ENCODE measurements around the gene PPP1R13B.

The PPP1R13B gene

GRCh38 chr14:103856105-103856504 is 8.7 kb upstream of the PPP1R13B start:
- H3K27ac ChIP-seq (ENCODE audit: low read length), result no peak overlapping the region
- peaks cover 9% of the 10 kb centered on the region for H3K4me1 ChIP-seq (ENCODE audit: control insufficient read depth, insufficient read depth, low read length)
- no peak overlapping the region for H3K4me3 ChIP-seq (ENCODE audit: low read length)
- H3K27me3 ChIP-seq (ENCODE audit: control insufficient read depth, insufficient read depth, low read length), result no peaks in the 10 kb centered on the region
- WGBS (ENCODE audit: insufficient coverage, insufficient read length), result no CpG with 5 or more reads among the region's 8 CpGs
- no peak for DNase-seq (ENCODE audit: low read depth, low spot score)
- H3K36me3 ChIP-seq (ENCODE audit: control insufficient read depth, insufficient read depth, low read length), result no peaks in the 10 kb centered on the region
- no peaks in the 10 kb centered on the region for H3K9me3 ChIP-seq (ENCODE audit: control insufficient read depth, insufficient read depth, low read length)

GRCh38 chr14:103855734-103856095 is 8.3 kb upstream of the PPP1R13B start:
- Histone ChIP-seq H3K4me3 (ENCODE audit: low read length) (no peak overlapping the region), H3K36me3 (ENCODE audit: control insufficient read depth, insufficient read depth, low read length) (no peaks in the 10 kb centered on the region), H3K9me3 (ENCODE audit: control insufficient read depth, insufficient read depth, low read length) (no peaks in the 10 kb centered on the region), H3K27ac (ENCODE audit: low read length) (no peak overlapping the region), H3K27me3 (ENCODE audit: control insufficient read depth, insufficient read depth, low read length) (no peaks in the 10 kb centered on the region), H3K4me1 (ENCODE audit: control insufficient read depth, insufficient read depth, low read length) (peaks cover 9% of the 10 kb centered on the region)
- no peak for DNase-seq (ENCODE audit: low read depth, low spot score)
- WGBS (ENCODE audit: insufficient coverage, insufficient read length), result no CpG with 5 or more reads among the region's 6 CpGs

GRCh38 chr14:103854822-103855733 is 7.7 kb upstream of the PPP1R13B start:
- no peak for DNase-seq (ENCODE audit: low read depth, low spot score)
- H3K27me3 ChIP-seq (ENCODE audit: control insufficient read depth, insufficient read depth, low read length), result no peaks in the 10 kb centered on the region
- no CpG with 5 or more reads among the region's 18 CpGs for WGBS (ENCODE audit: insufficient coverage, insufficient read length)
- H3K4me1 ChIP-seq (ENCODE audit: control insufficient read depth, insufficient read depth, low read length), result peaks cover 9% of the 10 kb centered on the region
- no peaks in the 10 kb centered on the region for H3K36me3 ChIP-seq (ENCODE audit: control insufficient read depth, insufficient read depth, low read length)
- H3K27ac ChIP-seq (ENCODE audit: low read length), result no peak overlapping the region
- no peaks in the 10 kb centered on the region for H3K9me3 ChIP-seq (ENCODE audit: control insufficient read depth, insufficient read depth, low read length)
- H3K4me3 ChIP-seq (ENCODE audit: low read length), result no peak overlapping the region

- no CpG with 5 or more reads among the region's 13 CpGs for WGBS (ENCODE audit: insufficient coverage, insufficient read length)
- H3K4me3 ChIP-seq (ENCODE audit: low read length), result no peak overlapping the region
- no peaks in the 10 kb centered on the region for H3K9me3 ChIP-seq (ENCODE audit: control insufficient read depth, insufficient read depth, low read length)
- H3K27me3 ChIP-seq (ENCODE audit: control insufficient read depth, insufficient read depth, low read length), result no peaks in the 10 kb centered on the region
- no peaks in the 10 kb centered on the region for H3K36me3 ChIP-seq (ENCODE audit: control insufficient read depth, insufficient read depth, low read length)
- H3K4me1 ChIP-seq (ENCODE audit: control insufficient read depth, insufficient read depth, low read length), result peaks cover 9% of the 10 kb centered on the region
- no peak overlapping the region for H3K27ac ChIP-seq (ENCODE audit: low read length)
- no peak for DNase-seq (ENCODE audit: low read depth, low spot score)
These were observed 6.8 kb upstream of the PPP1R13B start for GRCh38 chr14:103854017-103854808.

GRCh38 chr14:103849151-103849886 is 1.9 kb upstream of the PPP1R13B start:
- no CpG with 5 or more reads among the region's 13 CpGs for WGBS (ENCODE audit: insufficient coverage, insufficient read length)
- H3K27ac ChIP-seq (ENCODE audit: low read length), result no peak overlapping the region
- H3K9me3 ChIP-seq (ENCODE audit: control insufficient read depth, insufficient read depth, low read length), result no peaks in the 10 kb centered on the region
- no peak overlapping the region for H3K4me3 ChIP-seq (ENCODE audit: low read length)
- peaks cover 7% of the 10 kb centered on the region for H3K27me3 ChIP-seq (ENCODE audit: control insufficient read depth, insufficient read depth, low read length)
- H3K36me3 ChIP-seq (ENCODE audit: control insufficient read depth, insufficient read depth, low read length), result no peaks in the 10 kb centered on the region
- DNase-seq (ENCODE audit: low read depth, low spot score), result no peak
- no peaks in the 10 kb centered on the region for H3K4me1 ChIP-seq (ENCODE audit: control insufficient read depth, insufficient read depth, low read length)

GRCh38 chr14:103848175-103849077 is 1.1 kb upstream of the PPP1R13B start:
- H3K4me3 ChIP-seq (ENCODE audit: low read length), result peak overlapping the region; percentile 96
- no peaks in the 10 kb centered on the region for H3K4me1 ChIP-seq (ENCODE audit: control insufficient read depth, insufficient read depth, low read length)
- H3K9me3 ChIP-seq (ENCODE audit: control insufficient read depth, insufficient read depth, low read length), result no peaks in the 10 kb centered on the region
- no peak for DNase-seq (ENCODE audit: low read depth, low spot score)
- H3K27ac ChIP-seq (ENCODE audit: low read length), result no peak overlapping the region
- no CpG with 5 or more reads among the region's 57 CpGs for WGBS (ENCODE audit: insufficient coverage, insufficient read length)
- peaks cover 7% of the 10 kb centered on the region for H3K27me3 ChIP-seq (ENCODE audit: control insufficient read depth, insufficient read depth, low read length)
- no peaks in the 10 kb centered on the region for H3K36me3 ChIP-seq (ENCODE audit: control insufficient read depth, insufficient read depth, low read length)

- no CpG with 5 or more reads among the region's 95 CpGs for WGBS (ENCODE audit: insufficient coverage, insufficient read length)
- no peak for DNase-seq (ENCODE audit: low read depth, low spot score)
- Histone ChIP-seq H3K27me3 (ENCODE audit: control insufficient read depth, insufficient read depth, low read length) (peaks cover 7% of the 10 kb centered on the region), H3K9me3 (ENCODE audit: control insufficient read depth, insufficient read depth, low read length) (no peaks in the 10 kb centered on the region), H3K4me1 (ENCODE audit: control insufficient read depth, insufficient read depth, low read length) (no peaks in the 10 kb centered on the region), H3K27ac (ENCODE audit: low read length) (no peak overlapping the region), H3K36me3 (ENCODE audit: control insufficient read depth, insufficient read depth, low read length) (no peaks in the 10 kb centered on the region), H3K4me3 (ENCODE audit: low read length) (peak overlapping the region; percentile 96)
These were observed 578 bp downstream of the PPP1R13B start for GRCh38 chr14:103846543-103847450.

GRCh38 chr14:103846097-103846496 is 1.3 kb downstream of the PPP1R13B start:
- H3K36me3 ChIP-seq (ENCODE audit: control insufficient read depth, insufficient read depth, low read length), result no peaks in the 10 kb centered on the region
- H3K27ac ChIP-seq (ENCODE audit: low read length), result no peak overlapping the region
- no CpG with 5 or more reads among the region's 8 CpGs for WGBS (ENCODE audit: insufficient coverage, insufficient read length)
- H3K4me3 ChIP-seq (ENCODE audit: low read length), result no peak overlapping the region; the same call in 1 of the 2 replicates
- H3K4me1 ChIP-seq (ENCODE audit: control insufficient read depth, insufficient read depth, low read length), result no peaks in the 10 kb centered on the region
- peaks cover 7% of the 10 kb centered on the region for H3K27me3 ChIP-seq (ENCODE audit: control insufficient read depth, insufficient read depth, low read length)
- no peaks in the 10 kb centered on the region for H3K9me3 ChIP-seq (ENCODE audit: control insufficient read depth, insufficient read depth, low read length)
- DNase-seq (ENCODE audit: low read depth, low spot score), result no peak

GRCh38 chr14:103845327-103845726 is 2.0 kb downstream of the PPP1R13B start:
- H3K4me3 ChIP-seq (ENCODE audit: low read length), result no peak overlapping the region
- H3K4me1 ChIP-seq (ENCODE audit: control insufficient read depth, insufficient read depth, low read length), result no peaks in the 10 kb centered on the region
- no peak overlapping the region for H3K27ac ChIP-seq (ENCODE audit: low read length)
- no peaks in the 10 kb centered on the region for H3K36me3 ChIP-seq (ENCODE audit: control insufficient read depth, insufficient read depth, low read length)
- WGBS (ENCODE audit: insufficient coverage, insufficient read length), result no CpG with 5 or more reads among the region's 5 CpGs
- DNase-seq (ENCODE audit: low read depth, low spot score), result no peak
- peaks cover 7% of the 10 kb centered on the region for H3K27me3 ChIP-seq (ENCODE audit: control insufficient read depth, insufficient read depth, low read length)
- no peaks in the 10 kb centered on the region for H3K9me3 ChIP-seq (ENCODE audit: control insufficient read depth, insufficient read depth, low read length)

Data from iPS DF 6.9 (cell line).